Neural cell (in vitro differentiated cells): Measurements from ENCODE around the gene AIM2. TPM values are rescaled to one million over a fixed set of nuclear protein-coding genes. Genes with fewer than 3 reads are reported as not detected.
"Not testable (repeated sequence)": the region's sequence is repeated elsewhere in the genome, so short reads cannot be mapped to it uniquely, and the experiment has no call there.

Source experiments
- H2AFZ ChIP-seq: fragments of 200-600, 300-800 bp; sonication (generic), shearing (Covaris generic); 2 replicates; pipeline ENCODE4 v1.6.0; 2014; ENCODE audit warnings: low read depth, mild to moderate bottlenecking, antibody characterized with exemption, low read length, moderate library complexity
- H3F3A ChIP-seq: fragments of 200-600 bp; shearing (Covaris generic); 2 replicates; pipeline ENCODE4 v1.6.1; 2016; ENCODE audit warnings: mild to moderate bottlenecking, moderate library complexity, mixed read lengths, antibody characterized with exemption, low read length; ENCODE audit not compliant: insufficient read depth, poor library complexity, severe bottlenecking
- H3K27ac ChIP-seq: fragments of 200-600, 300-800 bp; sonication (generic), shearing (Covaris generic); 2 replicates; pipeline ENCODE4 v1.5.1; 2014; ENCODE audit warnings: mild to moderate bottlenecking, low read length, moderate library complexity
- H3K27me3 ChIP-seq: fragments of 300-800, 200-600 bp; sonication (generic), shearing (Covaris generic); 2 replicates; pipeline ENCODE4 v1.6.0; 2014; ENCODE audit warnings: mild to moderate bottlenecking, low read depth, low read length, moderate library complexity; ENCODE audit not compliant: insufficient read depth
- H3K36me3 ChIP-seq: fragments of 300-800, 200-600 bp; sonication (generic), shearing (Covaris generic); 2 replicates; pipeline ENCODE4 v1.5.1; 2014; ENCODE audit warnings: mild to moderate bottlenecking, antibody characterized with exemption, low read length, moderate library complexity; ENCODE audit not compliant: insufficient read depth
- H3K4me2 ChIP-seq: fragments of 300-800, 200-600 bp; sonication (generic), shearing (Covaris generic); 2 replicates; pipeline ENCODE4 v1.6.0; 2014; ENCODE audit warnings: mild to moderate bottlenecking, low read length
- H3K4me3 ChIP-seq: fragments of 300-800, 200-600 bp; sonication (generic), shearing (Covaris generic); 2 replicates; pipeline ENCODE4 v1.5.1; 2014; ENCODE audit warnings: mild to moderate bottlenecking, low read length, moderate library complexity
- H3K79me2 ChIP-seq: fragments of 200-600 bp; shearing (Covaris generic); replicated peaks from 2 replicates; pipeline ENCODE4 v1.6.0; 2014; ENCODE audit warnings: mild to moderate bottlenecking, low read length, moderate library complexity; ENCODE audit not compliant: insufficient read depth
- H3K9ac ChIP-seq: fragments of 300-800, 200-600 bp; sonication (generic), shearing (Covaris generic); 2 replicates; pipeline ENCODE4 v1.6.1; 2016; ENCODE audit warnings: mild to moderate bottlenecking, low read length, mixed read lengths
- H3K9me2 ChIP-seq: fragments of 200-600 bp; shearing (Covaris generic); 2 replicates; pipeline ENCODE4 v1.6.1; 2016; ENCODE audit warnings: mild to moderate bottlenecking, low read length, mixed read lengths; ENCODE audit not compliant: insufficient read depth
- H3K9me3 ChIP-seq: fragments of 200-600, 300-800 bp; sonication (generic), shearing (Covaris generic); 2 replicates; pipeline ENCODE4 v1.6.1; 2016; ENCODE audit warnings: mild to moderate bottlenecking, mixed run types, low read length, moderate library complexity, mixed read lengths
- H4K20me1 ChIP-seq: fragments of 200-600 bp; shearing (Covaris generic); 2 replicates; pipeline ENCODE4 v1.6.1; 2016; ENCODE audit warnings: mild to moderate bottlenecking, mixed run types; ENCODE audit not compliant: insufficient read depth
- CTCF ChIP-seq: fragments of 450-650 bp; IDR thresholded peaks from 2 replicates; pipeline ENCODE4 v1.5.1; 2014; ENCODE audit warnings: antibody characterized with exemption, mild to moderate bottlenecking, moderate library complexity; ENCODE audit not compliant: poor library complexity, severe bottlenecking
- EP300 ChIP-seq: fragments of 450-650 bp; conservative IDR thresholded peaks from 2 replicates; pipeline ENCODE4 v1.6.1; 2014; ENCODE audit warnings: antibody characterized with exemption, mild to moderate bottlenecking, moderate library complexity; ENCODE audit not compliant: poor library complexity, severe bottlenecking
- EZH2 ChIP-seq: fragments of 200-600, 300-800 bp; shearing (Covaris generic), sonication (generic); IDR thresholded peaks from 2 replicates; pipeline ENCODE4 v1.6.1; 2014; ENCODE audit warnings: antibody characterized with exemption, low read length, borderline replicate concordance, mild to moderate bottlenecking; ENCODE audit not compliant: insufficient read depth, poor library complexity, severe bottlenecking
- MXI1 ChIP-seq: fragments of 450-650 bp; conservative IDR thresholded peaks from 2 replicates; pipeline ENCODE4 v1.6.1; 2014; ENCODE audit warnings: antibody characterized with exemption, mild to moderate bottlenecking; ENCODE audit not compliant: poor library complexity, severe bottlenecking
- POLR2AphosphoS5 ChIP-seq: IDR thresholded peaks from 2 replicates; pipeline ENCODE4 v1.6.1; 2012
- RAD21 ChIP-seq: fragments of 450-650 bp; conservative IDR thresholded peaks from 2 replicates; pipeline ENCODE4 v1.6.1; 2014; ENCODE audit warnings: antibody characterized with exemption, mild to moderate bottlenecking, moderate library complexity
- REST ChIP-seq: IDR thresholded peaks from 2 replicates; pipeline ENCODE4 v1.6.1; 2012; ENCODE audit warnings: borderline replicate concordance
- SMC3 ChIP-seq: fragments of 450-650 bp; conservative IDR thresholded peaks from 2 replicates; pipeline ENCODE4 v1.6.1; 2014; ENCODE audit warnings: antibody characterized with exemption, mild to moderate bottlenecking, moderate library complexity; ENCODE audit not compliant: poor library complexity
- TAF1 ChIP-seq: IDR thresholded peaks from 2 replicates; pipeline ENCODE4 v1.6.1; 2012; ENCODE audit warnings: low read depth
- polyA plus RNA-seq: library from polyadenylated mRNA; depleted of rRNA; stranded (reverse); fragments of >200 nt; gene quantifications from 2 replicates; pipeline ENCODE4 v1.2.3, GENCODE V29; 2014

Gene AIM2
- polyA plus RNA-seq, 1 donor from 2014 or later, result 11.1 TPM

GRCh38 chr1:159051436-159051835 is 25.1 kb downstream of the AIM2 start:
- Histone ChIP-seq H3F3A (no peaks in the 10 kb centered on the region), H3K79me2 (no peaks in the 10 kb centered on the region), H3K9me3 (no peaks in the 10 kb centered on the region), H4K20me1 (no peaks in the 10 kb centered on the region), H3K27me3 (no peaks in the 10 kb centered on the region), H3K36me3 (no peaks in the 10 kb centered on the region), H3K4me2 (no peak overlapping the region), H3K4me3 (no peak overlapping the region), H3K9ac (no peak overlapping the region), H3K27ac (no peak overlapping the region), H3K9me2 (no peaks in the 10 kb centered on the region), H2AFZ (no peak overlapping the region)
- no peak for TF ChIP-seq SMC3
- no peak for TF ChIP-seq MXI1
- TF ChIP-seq EZH2, result no peak
- TF ChIP-seq POLR2AphosphoS5, result no peak
- TF ChIP-seq EP300, result no peak
- TF ChIP-seq TAF1, result no peak
- no peak for TF ChIP-seq CTCF
- TF ChIP-seq REST, result no peak
- TF ChIP-seq RAD21, result no peak

GRCh38 chr1:159046486-159046885 is 30.1 kb downstream of the AIM2 start:
- H3K27ac ChIP-seq, H3K36me3 ChIP-seq, H3K4me3 ChIP-seq, H3F3A ChIP-seq, H3K79me2 ChIP-seq, H3K27me3 ChIP-seq, H2AFZ ChIP-seq, H3K9ac ChIP-seq, H3K9me2 ChIP-seq, H3K9me3 ChIP-seq, H3K4me2 ChIP-seq, H4K20me1 ChIP-seq: not testable (repeated sequence)
